Osteoblast (primary cell): Measurements from ENCODE around the gene CACFD1. TPM values are rescaled to one million over a fixed set of nuclear protein-coding genes. Genes with fewer than 3 reads are reported as not detected.

ENCODE experiments used
- DNase-seq: peaks from one replicate; pipeline ENCODE4 v3.0.0; 2011; ENCODE audit warnings: low spot score, mixed read lengths; ENCODE audit not compliant: insufficient read length; ENCODE audit errors: missing footprints
- H2AFZ ChIP-seq: 2 replicates; pipeline ENCODE4 v1.6.0; 2011; ENCODE audit warnings: mild to moderate bottlenecking, low read length
- H3K27ac ChIP-seq: 2 replicates; pipeline ENCODE4 v1.5.1; 2011; ENCODE audit warnings: mild to moderate bottlenecking, low read depth, low read length, moderate library complexity
- H3K27me3 ChIP-seq: 2 replicates; pipeline ENCODE4 v1.6.0; 2012; ENCODE audit warnings: mild to moderate bottlenecking, control low read depth, inconsistent platforms, low read length, moderate library complexity; ENCODE audit not compliant: insufficient read depth
- H3K36me3 ChIP-seq: 2 replicates; pipeline ENCODE4 v1.5.1; 2011; ENCODE audit warnings: mild to moderate bottlenecking, low read length, control low read depth, moderate library complexity; ENCODE audit not compliant: insufficient read depth
- H3K4me1 ChIP-seq: 2 replicates; pipeline ENCODE4 v1.5.1; 2011; ENCODE audit warnings: mild to moderate bottlenecking, low read length, control low read depth, moderate library complexity; ENCODE audit not compliant: insufficient read depth
- H3K4me2 ChIP-seq: 2 replicates; pipeline ENCODE4 v1.6.0; 2011; ENCODE audit warnings: mild to moderate bottlenecking, low read length; ENCODE audit not compliant: insufficient read depth
- H3K4me3 ChIP-seq: fragments of 200-600 bp; sonication (generic); 3 replicates; pipeline ENCODE4 v1.5.1; 2012; ENCODE audit warnings: mild to moderate bottlenecking, low read length, inconsistent platforms; ENCODE audit not compliant: insufficient read depth
- H3K79me2 ChIP-seq: 2 replicates; pipeline ENCODE4 v1.6.0; 2012; ENCODE audit warnings: mild to moderate bottlenecking, low read length, control low read depth, inconsistent platforms; ENCODE audit not compliant: insufficient read depth
- H3K9me3 ChIP-seq: 2 replicates; pipeline ENCODE4 v1.5.1; 2011; ENCODE audit warnings: low read depth, low read length, control low read depth
- H4K20me1 ChIP-seq: 2 replicates; pipeline ENCODE4 v1.6.0; 2012; ENCODE audit warnings: mild to moderate bottlenecking, low read length, control low read depth; ENCODE audit not compliant: insufficient read depth
- total RNA-seq: library from RNA; depleted of rRNA; stranded (reverse); fragments of >200 nt; gene quantifications from 2 replicates; pipeline ENCODE4 v1.2.3, GENCODE V29; 2012
- TF ChIP-seq, protein P1 (sequence below): IDR thresholded peaks from 2 replicates; pipeline ENCODE4 v1.5.1; 2011; ENCODE audit warnings: mild to moderate bottlenecking, low read depth, low read length, moderate library complexity; ENCODE audit errors: extremely low read depth

Gene CACFD1
- total RNA-seq, 1 donor: 9.0 TPM

DNA sequence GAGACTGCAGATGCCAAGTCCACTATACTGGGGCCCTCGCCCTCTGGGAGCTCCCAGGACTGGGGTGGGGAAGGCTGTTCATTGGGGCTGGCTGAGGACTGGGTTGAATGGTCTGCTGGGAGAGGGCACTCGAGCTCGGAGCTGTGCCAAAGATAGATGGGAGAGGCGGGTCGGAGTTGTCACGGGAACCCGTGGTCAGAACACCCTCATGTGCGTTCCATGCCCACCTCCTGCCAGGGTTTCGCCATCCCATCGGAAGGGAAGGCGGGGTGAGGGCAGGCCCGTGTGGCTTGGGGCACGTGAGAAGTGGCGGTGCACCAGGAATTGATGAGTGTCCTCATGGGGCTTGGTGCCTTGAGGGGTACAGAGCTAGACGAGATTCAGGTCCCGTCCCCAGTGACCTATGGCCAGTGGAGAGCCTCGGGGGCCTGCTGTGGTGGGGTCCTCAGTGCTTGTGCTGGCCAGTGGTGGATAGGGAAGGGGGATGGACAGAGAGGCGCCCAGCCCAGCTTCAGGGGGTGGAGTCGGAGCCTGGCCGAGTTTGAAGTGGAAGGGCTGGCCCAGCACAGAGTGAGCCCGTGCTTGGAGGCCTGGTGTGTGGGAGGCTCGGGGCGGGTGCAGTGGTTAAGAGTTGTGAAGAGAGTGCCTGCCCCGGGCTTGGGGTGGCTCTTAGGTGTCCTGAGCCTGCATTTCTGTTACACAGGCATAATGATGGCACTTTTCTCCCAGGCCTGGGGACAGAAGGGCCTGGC is 4.3 kb downstream of the CACFD1 start:
- no peaks in the 10 kb centered on the region for H3K79me2 ChIP-seq
- no peak overlapping the region for H3K27ac ChIP-seq
- H3K4me2 ChIP-seq: no peak overlapping the region
- H3K4me1 ChIP-seq: peaks cover 4% of the 10 kb centered on the region
- H3K4me3 ChIP-seq: no peak overlapping the region
- TF ChIP-seq, protein P1, sequence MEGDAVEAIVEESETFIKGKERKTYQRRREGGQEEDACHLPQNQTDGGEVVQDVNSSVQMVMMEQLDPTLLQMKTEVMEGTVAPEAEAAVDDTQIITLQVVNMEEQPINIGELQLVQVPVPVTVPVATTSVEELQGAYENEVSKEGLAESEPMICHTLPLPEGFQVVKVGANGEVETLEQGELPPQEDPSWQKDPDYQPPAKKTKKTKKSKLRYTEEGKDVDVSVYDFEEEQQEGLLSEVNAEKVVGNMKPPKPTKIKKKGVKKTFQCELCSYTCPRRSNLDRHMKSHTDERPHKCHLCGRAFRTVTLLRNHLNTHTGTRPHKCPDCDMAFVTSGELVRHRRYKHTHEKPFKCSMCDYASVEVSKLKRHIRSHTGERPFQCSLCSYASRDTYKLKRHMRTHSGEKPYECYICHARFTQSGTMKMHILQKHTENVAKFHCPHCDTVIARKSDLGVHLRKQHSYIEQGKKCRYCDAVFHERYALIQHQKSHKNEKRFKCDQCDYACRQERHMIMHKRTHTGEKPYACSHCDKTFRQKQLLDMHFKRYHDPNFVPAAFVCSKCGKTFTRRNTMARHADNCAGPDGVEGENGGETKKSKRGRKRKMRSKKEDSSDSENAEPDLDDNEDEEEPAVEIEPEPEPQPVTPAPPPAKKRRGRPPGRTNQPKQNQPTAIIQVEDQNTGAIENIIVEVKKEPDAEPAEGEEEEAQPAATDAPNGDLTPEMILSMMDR: no peak
- DNase-seq: no peak
- H3K27me3 ChIP-seq: no peaks in the 10 kb centered on the region
- H4K20me1 ChIP-seq: peaks cover 21% of the 10 kb centered on the region
- H3K9me3 ChIP-seq: no peaks in the 10 kb centered on the region
- no peak overlapping the region for H2AFZ ChIP-seq
- H3K36me3 ChIP-seq: no peaks in the 10 kb centered on the region

DNA sequence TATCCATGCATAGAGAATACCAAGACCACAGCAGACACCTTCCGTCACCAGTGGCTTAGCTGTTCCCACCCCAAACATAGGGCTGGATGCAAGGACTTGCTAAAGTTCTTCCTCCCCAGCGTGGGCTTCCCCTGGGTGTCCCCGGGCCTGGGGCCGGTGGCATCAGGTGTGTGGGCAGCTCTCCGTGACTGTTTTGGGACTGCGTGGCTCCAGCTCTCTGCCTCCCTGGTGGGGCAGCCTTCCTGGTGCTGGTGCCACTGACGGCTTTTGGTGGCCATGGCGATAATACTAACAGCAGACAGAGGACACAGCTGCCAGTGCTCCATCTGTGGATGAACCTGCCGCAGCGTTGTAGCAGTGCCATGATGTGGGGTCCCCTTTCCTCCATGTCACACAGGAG is 4.9 kb downstream of the CACFD1 start:
- Histone ChIP-seq H2AFZ (no peak overlapping the region), H3K79me2 (no peaks in the 10 kb centered on the region), H3K9me3 (no peaks in the 10 kb centered on the region), H3K4me2 (no peak overlapping the region), H3K36me3 (no peaks in the 10 kb centered on the region), H3K27me3 (no peaks in the 10 kb centered on the region), H3K27ac (no peak overlapping the region), H4K20me1 (peaks cover 21% of the 10 kb centered on the region), H3K4me3 (no peak overlapping the region), H3K4me1 (no peaks in the 10 kb centered on the region)
- no peak for DNase-seq
- TF ChIP-seq, protein P1: no peak

DNA sequence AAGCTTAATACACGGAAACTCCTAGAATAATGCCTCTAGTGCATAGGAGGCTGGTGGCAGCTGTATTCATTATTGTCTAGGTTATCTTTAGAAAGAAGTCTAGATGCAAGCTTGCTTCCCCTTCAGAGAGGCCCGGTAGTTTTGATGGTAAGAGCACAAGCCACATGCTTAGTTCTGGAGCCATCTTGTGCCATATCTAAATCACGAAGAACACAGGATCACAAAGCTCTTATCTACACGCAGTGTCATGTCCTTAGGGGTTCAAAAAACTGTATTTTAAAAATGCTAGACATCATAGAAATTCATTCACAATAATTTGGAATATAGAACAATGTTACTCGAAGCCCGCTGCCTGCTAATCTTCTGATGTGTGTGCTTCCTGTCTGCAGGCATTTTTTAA is 6.2 kb downstream of the CACFD1 start:
- TF ChIP-seq, protein P1: no peak
- no peaks in the 10 kb centered on the region for H3K36me3 ChIP-seq
- H3K79me2 ChIP-seq: no peaks in the 10 kb centered on the region
- no peak for DNase-seq
- H4K20me1 ChIP-seq: peaks cover 21% of the 10 kb centered on the region
- no peaks in the 10 kb centered on the region for H3K9me3 ChIP-seq
- no peak overlapping the region for H3K27ac ChIP-seq
- H3K4me2 ChIP-seq: no peak overlapping the region
- H3K4me1 ChIP-seq: no peaks in the 10 kb centered on the region
- H3K27me3 ChIP-seq: no peaks in the 10 kb centered on the region
- no peak overlapping the region for H2AFZ ChIP-seq
- no peak overlapping the region for H3K4me3 ChIP-seq

DNA sequence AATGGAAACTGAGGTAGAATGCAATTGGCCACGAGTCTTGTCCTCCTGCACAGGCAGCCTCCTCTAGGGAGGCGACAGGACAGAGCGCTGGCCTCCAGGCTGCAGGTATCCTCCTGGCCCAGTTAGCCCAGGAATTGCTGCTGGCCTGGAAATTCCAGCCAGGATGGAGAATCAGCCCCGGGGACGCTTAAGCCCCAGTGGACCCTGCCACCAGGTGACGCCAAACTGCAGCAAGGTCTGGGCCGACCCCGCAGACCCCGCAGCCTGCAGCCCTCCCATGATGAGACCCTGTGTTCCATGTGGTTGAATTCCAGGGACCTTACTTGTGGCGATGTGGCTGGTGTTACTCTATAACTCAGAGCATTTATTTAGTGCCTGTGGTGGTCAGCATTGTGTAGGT is 7.3 kb downstream of the CACFD1 start:
- Histone ChIP-seq H3K9me3 (no peaks in the 10 kb centered on the region), H3K4me2 (no peak overlapping the region), H2AFZ (no peak overlapping the region), H3K4me3 (no peak overlapping the region), H3K27ac (no peak overlapping the region), H3K4me1 (no peaks in the 10 kb centered on the region), H4K20me1 (peaks cover 12% of the 10 kb centered on the region), H3K79me2 (no peaks in the 10 kb centered on the region), H3K27me3 (no peaks in the 10 kb centered on the region), H3K36me3 (no peaks in the 10 kb centered on the region)
- TF ChIP-seq, protein P1: no peak
- DNase-seq: no peak
